ENCODE data around the gene STOX2. TPM values are rescaled to one million over a fixed set of nuclear protein-coding genes. Genes with fewer than 3 reads are reported as not detected.

Gene STOX2
- total RNA-seq, 1 donor from 2014 or later: 26.7 TPM

- no peak overlapping the region for H3K4me3 Mint-ChIP-seq
- H3K27me3 Mint-ChIP-seq (ENCODE audit: low read depth): no peaks in the 10 kb centered on the region
- peaks cover 18% of the 10 kb centered on the region for H3K9me3 Mint-ChIP-seq
- no peak for TF ChIP-seq CTCF (conservative IDR thresholded peaks at IDR 0.05)
- peaks cover 4% of the 10 kb centered on the region for H3K36me3 Mint-ChIP-seq (ENCODE audit: low read depth)
- no peak for DNase-seq (ENCODE audit: low read depth, low spot score)
- H3K27ac Mint-ChIP-seq (ENCODE audit: unreplicated experiment): peak overlapping the region; percentile 7
- no peaks in the 10 kb centered on the region for H3K4me1 Mint-ChIP-seq
These were observed 7.9 kb upstream of the STOX2 start for GRCh38 chr4:183897193-183897592.

- H3K27me3 Mint-ChIP-seq (ENCODE audit: low read depth): no peaks in the 10 kb centered on the region
- TF ChIP-seq CTCF (conservative IDR thresholded peaks at IDR 0.05): no peak
- DNase-seq (ENCODE audit: low read depth, low spot score): no peak
- H3K27ac Mint-ChIP-seq (ENCODE audit: unreplicated experiment): no peak overlapping the region
- H3K4me1 Mint-ChIP-seq: peaks cover 5% of the 10 kb centered on the region
- H3K9me3 Mint-ChIP-seq: peaks cover 23% of the 10 kb centered on the region
- no peak overlapping the region for H3K4me3 Mint-ChIP-seq
- H3K36me3 Mint-ChIP-seq (ENCODE audit: low read depth): peaks cover 4% of the 10 kb centered on the region
These were observed 6.7 kb upstream of the STOX2 start for GRCh38 chr4:183898456-183898855.

- H3K9me3 Mint-ChIP-seq: peaks cover 23% of the 10 kb centered on the region
- no peaks in the 10 kb centered on the region for H3K27me3 Mint-ChIP-seq (ENCODE audit: low read depth)
- TF ChIP-seq CTCF (conservative IDR thresholded peaks at IDR 0.05): no peak
- no peak for DNase-seq (ENCODE audit: low read depth, low spot score)
- peak overlapping the region; percentile 11 for H3K4me3 Mint-ChIP-seq
- H3K36me3 Mint-ChIP-seq (ENCODE audit: low read depth): peaks cover 4% of the 10 kb centered on the region
- no peak overlapping the region for H3K27ac Mint-ChIP-seq (ENCODE audit: unreplicated experiment)
- peaks cover 14% of the 10 kb centered on the region for H3K4me1 Mint-ChIP-seq
These were observed 1.9 kb upstream of the STOX2 start for GRCh38 chr4:183903021-183903760.

GRCh38 chr4:183905593-183906488, 734 bp downstream of the STOX2 start:
- no peak for TF ChIP-seq CTCF (conservative IDR thresholded peaks at IDR 0.05)
- H3K27ac Mint-ChIP-seq (ENCODE audit: unreplicated experiment): peak overlapping the region; percentile 85
- H3K4me3 Mint-ChIP-seq: no peak overlapping the region
- peaks cover 8% of the 10 kb centered on the region for H3K9me3 Mint-ChIP-seq
- H3K27me3 Mint-ChIP-seq (ENCODE audit: low read depth): no peaks in the 10 kb centered on the region
- H3K36me3 Mint-ChIP-seq (ENCODE audit: low read depth): peaks cover 3% of the 10 kb centered on the region
- H3K4me1 Mint-ChIP-seq: peaks cover 14% of the 10 kb centered on the region
- peak; percentile 59 for DNase-seq (ENCODE audit: low read depth, low spot score)

GRCh38 chr4:183906489-183906738, 1.3 kb downstream of the STOX2 start:
- Mint-ChIP-seq H3K4me1 (peaks cover 14% of the 10 kb centered on the region), H3K27me3 (ENCODE audit: low read depth) (no peaks in the 10 kb centered on the region), H3K27ac (ENCODE audit: unreplicated experiment) (no peak overlapping the region), H3K36me3 (ENCODE audit: low read depth) (peaks cover 3% of the 10 kb centered on the region), H3K9me3 (peaks cover 6% of the 10 kb centered on the region), H3K4me3 (no peak overlapping the region)
- no peak for DNase-seq (ENCODE audit: low read depth, low spot score)
- TF ChIP-seq CTCF (conservative IDR thresholded peaks at IDR 0.05): no peak
